K562 (cell line): ENCODE measurements around the gene SNAPC2. TPM values are rescaled to one million over a fixed set of nuclear protein-coding genes. Genes with fewer than 3 reads are reported as not detected.

Experiments
- ATAC-seq: fragments of 200-7000 bp; cut with Tn5 transposase; 3 replicates; pipeline ENCODE4 v1.9.1; 2020; ENCODE audit warnings: moderate library complexity
- BruUV-seq: library from RNA; stranded (reverse); fragments of 400-500 nt; replicated peaks from 2 replicates; lab custom pipeline; 2021; lab: Mats Ljungman, UMichigan
- CTCF ChIA-PET: fragments of 300-600 bp; formaldehyde crosslinking; extraction: SDS; loops from one replicate; lab custom pipeline; 2021; ENCODE audit warnings: low intra/inter-chr PET ratio; lab: Yijun Ruan, JAX
- POLR2A ChIA-PET: fragments of 300-600, 350-650 bp; sonication (Branson Sonifier 250); formaldehyde crosslinking; extraction: SDS; loops from one replicate; lab custom pipeline; 2021; ENCODE audit warnings: antibody characterized with exemption, inconsistent platforms; lab: Yijun Ruan, JAX
- DNase-seq, 4 experiments: peaks; one replicate each; pipeline versions ENCODE4 v3.0.0 to v3.0.0-alpha.2; 2011 to 2018; ENCODE audit warnings: low spot score in 3 of 4, mixed read lengths in 3 of 4; ENCODE audit errors: extremely low read depth in 1 of 4
- FAIRE-seq: peaks from 2 replicates; lab custom pipeline; 2011; peaks lifted over from hg19 to GRCh38; lab: Jason Lieb, UNC
- H2AFZ ChIP-seq: 2 replicates; pipeline ENCODE4 v1.6.0; 2011; ENCODE audit warnings: low read depth, low read length, control low read depth, inconsistent platforms
- H3K27ac ChIP-seq: fragments of 200-600 bp; 3 replicates; pipeline ENCODE4 v1.8.0; 2011; ENCODE audit warnings: low read depth, mild to moderate bottlenecking, control low read depth, inconsistent platforms, low read length, moderate library complexity, mixed read lengths; ENCODE audit errors: extremely low read depth
- H3K27me3 ChIP-seq, 2 experiments: fragments of 300-600 bp in 1 of 2; 2 replicates in 1 of 2; 3 replicates in 1 of 2; pipeline versions ENCODE4 v1.6.0 to v1.8.0; 2011; ENCODE audit warnings: inconsistent platforms in 2 of 2, low read length in 2 of 2, mild to moderate bottlenecking in 1 of 2, mixed read lengths in 1 of 2, moderate library complexity in 1 of 2; ENCODE audit not compliant: control insufficient read depth in 2 of 2, insufficient read depth in 2 of 2
- H3K36me3 ChIP-seq: fragments of 300-600 bp; 3 replicates; pipeline ENCODE4 v1.8.0; 2011; ENCODE audit warnings: mild to moderate bottlenecking, low read length, inconsistent platforms; ENCODE audit not compliant: control insufficient read depth, insufficient read depth
- H3K4me1 ChIP-seq, 2 experiments: fragments of 200-600 bp in 1 of 2; replicated peaks in 1 of 2; 2 replicates in 1 of 2; 3 replicates in 1 of 2; pipeline versions ENCODE4 v1.5.1 to v1.8.0; 2011; ENCODE audit warnings: inconsistent platforms in 2 of 2, low read length in 2 of 2, mild to moderate bottlenecking in 1 of 2, mixed read lengths in 1 of 2, moderate library complexity in 1 of 2; ENCODE audit not compliant: control insufficient read depth in 2 of 2, insufficient read depth in 2 of 2
- H3K4me2 ChIP-seq: 2 replicates; pipeline ENCODE4 v1.6.1; 2011; ENCODE audit warnings: low read length, control low read depth, inconsistent platforms, mixed read lengths; ENCODE audit not compliant: insufficient read depth
- H3K4me3 ChIP-seq: fragments of 200-600 bp; sonication (generic), shearing (Covaris generic); 2 replicates; pipeline ENCODE4 v1.5.1; 2016; ENCODE audit warnings: control low read depth, inconsistent platforms
- H3K79me2 ChIP-seq: fragments of 200-600 bp; 3 replicates; pipeline ENCODE4 v1.8.0; 2011; ENCODE audit warnings: low read length, inconsistent platforms; ENCODE audit not compliant: control insufficient read depth, insufficient read depth
- H3K9ac ChIP-seq, 2 experiments: 2 replicates each; pipeline versions ENCODE4 v1.6.0 to v1.6.1; 2011; ENCODE audit warnings: low read depth in 2 of 2, low read length in 2 of 2, control low read depth in 1 of 2, inconsistent platforms in 1 of 2, mild to moderate bottlenecking in 1 of 2, mixed read lengths in 1 of 2; ENCODE audit not compliant: insufficient read depth in 1 of 2
- H3K9me1 ChIP-seq: one replicate; pipeline ENCODE4 v1.6.0; 2011; ENCODE audit warnings: inconsistent platforms, mild to moderate bottlenecking, low read length, moderate library complexity; ENCODE audit not compliant: control insufficient read depth, insufficient read depth
- H3K9me3 ChIP-seq: replicated peaks from 2 replicates; pipeline ENCODE4 v1.5.1; 2011; ENCODE audit warnings: low read depth, low read length, inconsistent platforms; ENCODE audit not compliant: control insufficient read depth, insufficient read depth
- H4K20me1 ChIP-seq: replicated peaks from 2 replicates; pipeline ENCODE4 v1.6.1; 2011; ENCODE audit warnings: low read length, inconsistent platforms, mixed read lengths; ENCODE audit not compliant: control insufficient read depth, insufficient read depth
- BCL6 ChIP-seq: fragments of 250-450 bp; sonication (Bioruptor Pico); IDR thresholded peaks from 2 replicates; pipeline ENCODE4 v1.4.0; 2020
- MAFG ChIP-seq: fragments of 450-650 bp; conservative IDR thresholded peaks from 2 replicates; pipeline ENCODE4 v1.6.1; 2016; ENCODE audit warnings: missing genetic modification characterization, missing compliant biosample characterization
- ZNF586 ChIP-seq: fragments of 450-650 bp; formaldehyde crosslinking; conservative IDR thresholded peaks from 2 replicates; pipeline ENCODE4 v1.4.0; 2020; ENCODE audit warnings: mild to moderate bottlenecking, moderate library complexity
- WGBS: fragments of 100-300 bp; shearing (Covaris generic); methylation state at CpG from one replicate; pipeline ENCODE4 v1.1.6; 2016; ENCODE audit warnings: low coverage, mixed read lengths; ENCODE audit not compliant: insufficient coverage; ENCODE audit errors: missing lambda C conversion rate; 5-methylcytosine and 5-hydroxymethylcytosine counted together
- in situ Hi-C: fragments of 300-500 bp; cut with MboI; formaldehyde crosslinking; loops from 4 replicates; pipeline ENCODE4 v1.15.0; 2018; ENCODE audit warnings: inconsistent platforms, mixed read lengths
- intact Hi-C: fragments of 100-400 bp; cut with micrococcal nuclease; formaldehyde crosslinking; loops from 2 replicates; pipeline ENCODE4 v1.14.2; 2022
- polyA plus RNA-seq, 8 experiments: library from polyadenylated mRNA; depleted of rRNA in 4 of 8; stranded (reverse) in 5 of 8; unstranded in 3 of 8; fragments of >200 nt; fragmentation: Nextera tagmentation in 2 of 8; fragmentation: Illumina TruSeq in 1 of 8; extraction: Ambion mirVana in 2 of 8; extraction: Trizol in 1 of 8; gene quantifications; 2 replicates each; pipeline versions ENCODE4 v1.2.1 to v1.2.3, GENCODE V29; 2011 to 2014; ENCODE audit warnings: inconsistent platforms in 1 of 8, missing spikeins in 1 of 8
- total RNA-seq, 7 experiments: library from RNA; depleted of rRNA in 6 of 7; stranded (reverse); fragments of >200 nt in 6 of 7; fragmentation: Illumina TruSeq in 2 of 7; extraction: Trizol in 2 of 7; gene quantifications; 2 replicates each; pipeline versions ENCODE4 v1.2.1 to v1.2.3, GENCODE V29; 2011 to 2021; ENCODE audit warnings: low replicate concordance in 1 of 7
- TF ChIP-seq, protein P1 (sequence below): conservative IDR thresholded peaks from 2 replicates; pipeline ENCODE4 v1.6.1; 2011; ENCODE audit warnings: low read depth, mild to moderate bottlenecking, low read length; ENCODE audit not compliant: control insufficient read depth
- TF ChIP-seq, protein P2 (sequence below), 2 experiments: fragments of 450-650 bp in 1 of 2; sonication (generic) in 1 of 2; formaldehyde crosslinking in 1 of 2; IDR thresholded peaks; 2 replicates each; pipeline versions ENCODE4 v1.7.1 to v1.9.0; 2016 to 2022; ENCODE audit warnings: inconsistent platforms in 1 of 2, mild to moderate bottlenecking in 1 of 2, missing genetic modification reagents in 1 of 2
- TF ChIP-seq, protein P3 (sequence below): sonication (generic); formaldehyde crosslinking; IDR thresholded peaks from 2 replicates; pipeline ENCODE4 v1.8.0; 2022; ENCODE audit warnings: mild to moderate bottlenecking, low read depth, missing genetic modification reagents

SNAPC2 gene
- total and polyA plus RNA-seq, 9 of the 15 experiments (the other 6 are each of a cell fraction or from before 2014, with no cell fraction given) = 0.59 to 45.1 (median 15.3) TPM

DNA sequence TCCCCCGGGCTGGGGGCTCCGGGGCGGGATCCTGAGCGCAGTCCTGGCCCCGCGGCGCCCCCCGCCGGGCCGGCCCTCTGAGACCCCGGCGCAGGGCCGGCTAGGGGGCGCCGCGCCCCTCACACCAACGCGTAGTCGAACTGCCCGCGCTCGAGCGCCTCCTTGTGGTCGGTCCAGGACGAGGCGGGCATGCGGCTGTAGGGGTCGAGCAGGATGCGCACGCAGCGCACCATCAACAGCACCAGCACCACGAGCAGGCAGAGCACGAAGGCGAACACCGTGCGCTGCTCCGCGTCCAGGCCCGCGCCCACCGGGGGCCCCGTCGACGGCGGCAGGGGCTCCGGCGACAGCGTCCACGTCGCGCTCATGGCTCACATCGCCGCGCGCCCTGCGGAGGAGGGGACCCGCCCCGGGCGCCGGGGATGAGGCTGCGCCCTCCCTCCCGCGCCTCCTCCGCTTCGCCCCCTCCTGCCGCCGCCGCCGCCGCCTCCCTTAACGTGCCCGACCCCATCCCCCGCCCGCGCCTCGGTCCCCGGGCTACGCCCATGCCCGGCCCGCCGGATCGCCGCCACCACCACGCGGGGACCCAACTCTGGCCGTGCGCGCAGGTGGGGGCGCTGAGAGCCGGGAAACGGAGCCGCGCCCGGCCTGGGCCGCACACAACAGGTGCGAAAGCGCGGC is 5.2 kb downstream of the SNAPC2 start:
- DNase-seq (peak; percentile 75 to 93 (median 84)), ATAC-seq (peak; percentile 57), FAIRE-seq (peak; percentile 86)
- Histone ChIP-seq H3K9me1 (no peaks in the 10 kb centered on the region), H3K36me3 (peaks cover 39% of the 10 kb centered on the region; the same call in 1 of the 3 replicates), H3K4me3 (peak overlapping the region; percentile 48), H3K27ac (peak overlapping the region; percentile 48; the same call in 1 of the 3 replicates), H3K79me2 (no peaks in the 10 kb centered on the region; the same call in 2 of the 3 replicates), H2AFZ (peak overlapping the region; percentile 79; the same call in 1 of the 2 replicates), H4K20me1 (peaks cover 31% of the 10 kb centered on the region; the same call in 1 of the 2 replicates), H3K4me1 (peaks cover 13 to 86% of the 10 kb centered on the region in 2 experiments), H3K9me3 (no peaks in the 10 kb centered on the region), H3K4me2 (peak overlapping the region; percentile 66), H3K9ac (peak overlapping the region in 1 of 2 experiments; percentile 87; a peak in 2 of 4 replicates), H3K27me3 (no peaks in the 10 kb centered on the region)
- POLR2A ChIA-PET = no interaction called here
- CTCF ChIA-PET = interaction anchor here (0.6 to 1.4 kb wide), 3 partner anchors 60 to 697 kb away, joined by 3 to 5 read pairs (median 3); no protein-coding TSS in a partner anchor
- intact Hi-C loops (loop anchor here (1.0 kb wide), 1 partner anchor 72 kb away; no protein-coding TSS in a partner anchor), in situ Hi-C loops (no loop called here)
- BruUV-seq = no TSS peak
- under 1% methylated on average over 32 of the region's 98 CpGs for WGBS
- TF ChIP-seq BCL6 (CRISPR knock-in tag) (no peak), MAFG (tag) (no peak), ZNF586 (CRISPR knock-in tag) (no peak)
- TF ChIP-seq, protein P1, sequence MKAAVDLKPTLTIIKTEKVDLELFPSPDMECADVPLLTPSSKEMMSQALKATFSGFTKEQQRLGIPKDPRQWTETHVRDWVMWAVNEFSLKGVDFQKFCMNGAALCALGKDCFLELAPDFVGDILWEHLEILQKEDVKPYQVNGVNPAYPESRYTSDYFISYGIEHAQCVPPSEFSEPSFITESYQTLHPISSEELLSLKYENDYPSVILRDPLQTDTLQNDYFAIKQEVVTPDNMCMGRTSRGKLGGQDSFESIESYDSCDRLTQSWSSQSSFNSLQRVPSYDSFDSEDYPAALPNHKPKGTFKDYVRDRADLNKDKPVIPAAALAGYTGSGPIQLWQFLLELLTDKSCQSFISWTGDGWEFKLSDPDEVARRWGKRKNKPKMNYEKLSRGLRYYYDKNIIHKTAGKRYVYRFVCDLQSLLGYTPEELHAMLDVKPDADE = no peak; the same call in 1 of the 2 replicates
- TF ChIP-seq, protein P2, sequence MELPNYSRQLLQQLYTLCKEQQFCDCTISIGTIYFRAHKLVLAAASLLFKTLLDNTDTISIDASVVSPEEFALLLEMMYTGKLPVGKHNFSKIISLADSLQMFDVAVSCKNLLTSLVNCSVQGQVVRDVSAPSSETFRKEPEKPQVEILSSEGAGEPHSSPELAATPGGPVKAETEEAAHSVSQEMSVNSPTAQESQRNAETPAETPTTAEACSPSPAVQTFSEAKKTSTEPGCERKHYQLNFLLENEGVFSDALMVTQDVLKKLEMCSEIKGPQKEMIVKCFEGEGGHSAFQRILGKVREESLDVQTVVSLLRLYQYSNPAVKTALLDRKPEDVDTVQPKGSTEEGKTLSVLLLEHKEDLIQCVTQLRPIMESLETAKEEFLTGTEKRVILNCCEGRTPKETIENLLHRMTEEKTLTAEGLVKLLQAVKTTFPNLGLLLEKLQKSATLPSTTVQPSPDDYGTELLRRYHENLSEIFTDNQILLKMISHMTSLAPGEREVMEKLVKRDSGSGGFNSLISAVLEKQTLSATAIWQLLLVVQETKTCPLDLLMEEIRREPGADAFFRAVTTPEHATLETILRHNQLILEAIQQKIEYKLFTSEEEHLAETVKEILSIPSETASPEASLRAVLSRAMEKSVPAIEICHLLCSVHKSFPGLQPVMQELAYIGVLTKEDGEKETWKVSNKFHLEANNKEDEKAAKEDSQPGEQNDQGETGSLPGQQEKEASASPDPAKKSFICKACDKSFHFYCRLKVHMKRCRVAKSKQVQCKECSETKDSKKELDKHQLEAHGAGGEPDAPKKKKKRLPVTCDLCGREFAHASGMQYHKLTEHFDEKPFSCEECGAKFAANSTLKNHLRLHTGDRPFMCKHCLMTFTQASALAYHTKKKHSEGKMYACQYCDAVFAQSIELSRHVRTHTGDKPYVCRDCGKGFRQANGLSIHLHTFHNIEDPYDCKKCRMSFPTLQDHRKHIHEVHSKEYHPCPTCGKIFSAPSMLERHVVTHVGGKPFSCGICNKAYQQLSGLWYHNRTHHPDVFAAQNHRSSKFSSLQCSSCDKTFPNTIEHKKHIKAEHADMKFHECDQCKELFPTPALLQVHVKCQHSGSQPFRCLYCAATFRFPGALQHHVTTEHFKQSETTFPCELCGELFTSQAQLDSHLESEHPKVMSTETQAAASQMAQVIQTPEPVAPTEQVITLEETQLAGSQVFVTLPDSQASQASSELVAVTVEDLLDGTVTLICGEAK (IDR thresholded peaks at IDR 0.05) = no peak
- TF ChIP-seq, protein P2 (CRISPR knock-in tag; IDR thresholded peaks at IDR 0.05) = no peak
- TF ChIP-seq, protein P3, sequence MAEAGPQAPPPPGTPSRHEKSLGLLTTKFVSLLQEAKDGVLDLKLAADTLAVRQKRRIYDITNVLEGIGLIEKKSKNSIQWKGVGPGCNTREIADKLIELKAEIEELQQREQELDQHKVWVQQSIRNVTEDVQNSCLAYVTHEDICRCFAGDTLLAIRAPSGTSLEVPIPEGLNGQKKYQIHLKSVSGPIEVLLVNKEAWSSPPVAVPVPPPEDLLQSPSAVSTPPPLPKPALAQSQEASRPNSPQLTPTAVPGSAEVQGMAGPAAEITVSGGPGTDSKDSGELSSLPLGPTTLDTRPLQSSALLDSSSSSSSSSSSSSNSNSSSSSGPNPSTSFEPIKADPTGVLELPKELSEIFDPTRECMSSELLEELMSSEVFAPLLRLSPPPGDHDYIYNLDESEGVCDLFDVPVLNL (CRISPR knock-in tag) = peak; percentile 80
